Ovary (tissue), 9 donors: ENCODE measurements around the gene PHAF1. TPM values are rescaled to one million over a fixed set of nuclear protein-coding genes. Genes with fewer than 3 reads are reported as not detected.

Experiments used
- DNase-seq, 5 donors: peaks; one replicate each; pipeline ENCODE4 v3.0.0-alpha.2; 2019 to 2020
- H3K27ac ChIP-seq, 2 donors: fragments of 200-600 bp; one replicate each; pipeline versions ENCODE4 v1.5.1 to v1.8.0; 2019 to 2022
- H3K27me3 ChIP-seq: fragments of 200-600 bp; one replicate; pipeline ENCODE4 v1.8.0; 2022
- H3K36me3 ChIP-seq: fragments of 200-600 bp; sonication (generic); one replicate; pipeline ENCODE4 v1.5.1; 2019
- H3K4me1 ChIP-seq: one replicate; pipeline ENCODE4 v1.8.1; 2013; ENCODE audit warnings: mild to moderate bottlenecking, moderate library complexity; ENCODE audit not compliant: insufficient read depth
- H3K4me3 ChIP-seq: fragments of 200-600 bp; sonication (generic); one replicate; pipeline ENCODE4 v1.5.1; 2017
- H3K9me3 ChIP-seq, 2 donors: fragments of 200-600 bp in 1 of 2; sonication (generic) in 1 of 2; one replicate each; pipeline versions ENCODE4 v1.5.1 to v1.8.1; 2013 to 2019; ENCODE audit warnings: mild to moderate bottlenecking in 1 of 2, moderate library complexity in 1 of 2
- EP300 ChIP-seq: sonication (generic); formaldehyde crosslinking; IDR thresholded peaks from one replicate; pipeline ENCODE4 v1.6.1; 2017; ENCODE audit warnings: antibody characterized with exemption
- POLR2A ChIP-seq: fragments of 450-650 bp; IDR thresholded peaks from one replicate; pipeline ENCODE4 v1.6.1; 2017; ENCODE audit warnings: antibody characterized with exemption, mild to moderate bottlenecking, moderate library complexity
- WGBS, 3 donors: extraction: QIAGEN DNeasy Blood & Tissue Kit in 1 of 3; methylation state at CpG; one replicate each; pipeline versions ENCODE4 v1.1.5 to v1.1.7; 2013 to 2017; 5-methylcytosine and 5-hydroxymethylcytosine counted together
- intact Hi-C, 4 donors: fragments of 100-400 bp; cut with DNase I; formaldehyde crosslinking; loops; one replicate each; pipeline versions ENCODE4 v1.11.0 to v1.15.1; 2022 to 2023
- polyA plus RNA-seq, 2 donors: library from polyadenylated mRNA; stranded (reverse); fragments of 200-250 nt in 1 of 2; fragments of 350-450 nt in 1 of 2; fragmentation: Illumina TruSeq in 1 of 2; extraction: RNeasy Lipid Tissue Mini Kit (QIAGEN cat#74804) in 1 of 2; gene quantifications; one replicate each; pipeline ENCODE4 v1.2.3, GENCODE V29; 2013 to 2014
- total RNA-seq, 7 donors: library from RNA; depleted of rRNA in 2 of 7; stranded (reverse); fragments of >200 nt in 2 of 7; fragmentation: NEBNext Ultra II Directional in 3 of 7; extraction: Animal tissue kit (Norgen Biotek cat#: 25700) in 3 of 7; gene quantifications; one replicate each; pipeline versions ENCODE4 v1.1.0 to v1.2.4, GENCODE V29; 2016 to 2023
- TF ChIP-seq, protein P1 (sequence below), 3 donors: fragments of 450-650 bp in 2 of 3; fragments of 200-600 bp in 1 of 3; IDR thresholded peaks; one replicate each; pipeline versions ENCODE4 v1.5.1 to v1.8.0; 2016 to 2022; ENCODE audit warnings: antibody characterized with exemption in 3 of 3, mild to moderate bottlenecking in 1 of 3
- donor health status: DM: no; HTN: no; CAD: no; lungs with moderate emphysema.
- donor health status: DM: no; HTN: no; CAD: no.
- donor health status: Bipolar disorder and iron deficiency.
- donor health status: DM: yes; HTN: yes; CAD: no.
- donor health status: DM: no; HTN: no; CAD: no.
- donor health status: DM: yes; HTN: yes; CAD: no.

The PHAF1 gene
- total and polyA plus RNA-seq, 9 donors: 9.0 to 25.1 (median 14.9) TPM

DNA sequence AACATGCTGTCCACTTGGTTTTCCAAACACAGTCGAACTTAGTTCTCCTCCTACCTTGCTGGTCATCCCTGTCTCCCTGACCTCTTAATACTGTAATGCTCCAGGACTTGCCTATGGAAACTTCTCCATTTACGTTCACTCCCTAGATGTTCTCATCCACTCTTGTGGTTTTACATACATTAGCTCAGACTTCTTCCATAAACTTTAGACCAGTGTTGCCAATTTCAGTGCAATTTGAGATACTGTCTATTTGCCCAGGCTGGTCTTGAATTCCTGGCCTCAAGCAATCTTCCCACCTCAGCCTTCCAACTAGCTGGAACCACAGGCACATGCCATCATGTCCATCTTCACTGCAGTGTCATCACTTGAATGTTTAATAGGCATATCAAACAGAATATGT, 72.5 kb downstream of the PHAF1 start:
- TF ChIP-seq, protein P1, sequence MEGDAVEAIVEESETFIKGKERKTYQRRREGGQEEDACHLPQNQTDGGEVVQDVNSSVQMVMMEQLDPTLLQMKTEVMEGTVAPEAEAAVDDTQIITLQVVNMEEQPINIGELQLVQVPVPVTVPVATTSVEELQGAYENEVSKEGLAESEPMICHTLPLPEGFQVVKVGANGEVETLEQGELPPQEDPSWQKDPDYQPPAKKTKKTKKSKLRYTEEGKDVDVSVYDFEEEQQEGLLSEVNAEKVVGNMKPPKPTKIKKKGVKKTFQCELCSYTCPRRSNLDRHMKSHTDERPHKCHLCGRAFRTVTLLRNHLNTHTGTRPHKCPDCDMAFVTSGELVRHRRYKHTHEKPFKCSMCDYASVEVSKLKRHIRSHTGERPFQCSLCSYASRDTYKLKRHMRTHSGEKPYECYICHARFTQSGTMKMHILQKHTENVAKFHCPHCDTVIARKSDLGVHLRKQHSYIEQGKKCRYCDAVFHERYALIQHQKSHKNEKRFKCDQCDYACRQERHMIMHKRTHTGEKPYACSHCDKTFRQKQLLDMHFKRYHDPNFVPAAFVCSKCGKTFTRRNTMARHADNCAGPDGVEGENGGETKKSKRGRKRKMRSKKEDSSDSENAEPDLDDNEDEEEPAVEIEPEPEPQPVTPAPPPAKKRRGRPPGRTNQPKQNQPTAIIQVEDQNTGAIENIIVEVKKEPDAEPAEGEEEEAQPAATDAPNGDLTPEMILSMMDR (IDR thresholded peaks at IDR 0.05): no peak
- TF ChIP-seq EP300: no peak
- no peak for TF ChIP-seq POLR2A
- WGBS, 3 donors: 70 to 77% (median 75%) methylated on average over 2 of the region's 2 CpGs
- Histone ChIP-seq H3K36me3 (no peaks in the 10 kb centered on the region), H3K9me3 (no peaks in the 10 kb centered on the region), H3K4me3 (no peak overlapping the region), H3K27ac (peak overlapping the region in 1 of 2 donors; percentile 99), H3K4me1 (peaks cover 5% of the 10 kb centered on the region), H3K27me3 (no peaks in the 10 kb centered on the region)
- intact Hi-C loops: loop anchor here in 1 of 4 donors (10.0 kb wide), 1 partner anchor 207 kb away; no protein-coding TSS in a partner anchor
- DNase-seq: no peak

DNA sequence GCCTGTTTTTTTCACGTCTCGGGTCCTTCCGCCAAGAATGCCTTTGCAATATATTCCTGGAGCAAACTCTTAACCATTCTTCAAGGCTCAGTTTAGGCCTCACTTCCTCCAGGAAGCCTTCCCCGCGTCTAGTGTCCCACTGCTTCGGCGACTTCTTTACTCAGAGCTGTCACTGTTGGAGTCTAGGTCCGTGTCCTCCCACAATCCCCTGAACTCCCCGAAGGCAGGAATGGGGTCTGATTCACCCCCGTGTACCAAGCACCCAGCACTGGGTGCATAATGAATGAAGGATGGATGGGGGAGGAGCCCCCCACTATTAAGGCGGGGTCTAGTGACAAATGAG, 73.5 kb downstream of the PHAF1 start:
- H3K4me1 ChIP-seq: peaks cover 3% of the 10 kb centered on the region
- no peaks in the 10 kb centered on the region for H3K36me3 ChIP-seq
- peak overlapping the region; percentile 97 to 99 for H3K27ac ChIP-seq
- no peaks in the 10 kb centered on the region for H3K27me3 ChIP-seq
- WGBS, 3 donors: 5 to 7% (median 6%) methylated on average over 11 of the region's 11 CpGs
- TF ChIP-seq, protein P1 (IDR thresholded peaks at IDR 0.05): no peak
- TF ChIP-seq EP300 (no peak), POLR2A (no peak)
- peak overlapping the region; percentile 83 for H3K4me3 ChIP-seq
- no peaks in the 10 kb centered on the region for H3K9me3 ChIP-seq
- intact Hi-C loops: loop anchor here in 1 of 4 donors (10.0 kb wide), 1 partner anchor 208 kb away; no protein-coding TSS in a partner anchor
- no peak for DNase-seq

DNA sequence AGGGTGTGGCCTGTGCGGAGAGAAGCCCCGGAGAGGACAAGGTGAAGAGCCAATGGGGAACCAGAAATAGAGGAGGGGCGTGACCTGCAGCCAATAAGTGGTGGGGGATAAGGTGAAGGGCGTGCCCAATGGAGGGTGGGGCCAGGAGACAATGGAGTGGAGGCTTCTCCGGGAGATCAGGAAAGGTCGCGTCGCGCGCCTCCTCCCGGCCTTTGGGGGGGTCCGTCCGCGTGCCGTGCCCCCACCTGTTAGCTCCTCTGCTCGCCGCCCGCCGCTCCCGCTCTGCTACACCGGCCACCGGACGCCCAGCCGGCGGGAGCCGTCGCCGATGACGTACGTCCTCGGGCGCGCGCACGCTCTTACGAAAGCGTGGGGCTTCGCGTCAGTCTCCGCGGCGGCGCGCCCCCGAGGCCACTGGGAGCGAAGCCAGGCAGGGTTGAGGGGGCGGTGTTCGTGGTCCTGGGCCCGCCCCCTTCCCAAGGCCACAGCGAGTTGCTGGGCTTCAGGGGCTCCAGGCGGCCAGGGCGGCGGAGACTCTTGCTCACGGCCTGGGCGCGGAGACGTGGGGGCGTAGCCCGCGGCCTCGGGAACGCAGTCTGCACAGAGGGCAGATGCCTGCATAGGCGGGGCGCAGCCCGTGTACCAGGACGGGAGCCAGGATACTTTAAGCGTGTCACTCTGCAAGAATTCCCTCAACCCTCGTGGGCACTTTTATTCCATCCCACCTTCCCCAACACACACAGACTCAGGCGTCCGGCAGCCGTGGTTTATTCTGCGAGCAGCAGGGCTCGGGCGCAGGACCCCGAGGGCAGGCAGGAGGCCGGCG, 74.1 kb downstream of the PHAF1 start, which contains the start of gene MATCAP1:
Gene MATCAP1 (minus strand): TSS at position 337 of the 826 bp plus-strand sequence. CDS start 3,353 bp downstream, outside the sequence.
- H3K27ac ChIP-seq: peak within 1 kb of the TSS; percentile 97 to 99
- TF ChIP-seq, protein P1 (IDR thresholded peaks at IDR 0.05): no peak
- TF ChIP-seq EP300: peak; percentile 92
- TF ChIP-seq POLR2A: peak; percentile 88
- no peaks in the 10 kb centered on the region for H3K27me3 ChIP-seq
- peak within 1 kb of the TSS; percentile 83 for H3K4me3 ChIP-seq
- H3K4me1 ChIP-seq: peaks cover 3% of the 10 kb centered on the region
- H3K9me3 ChIP-seq: no peaks in the 10 kb centered on the region
- no peaks in the 10 kb centered on the region for H3K36me3 ChIP-seq
- 0 to 1% (median 1%) methylated on average over 71 to 77 of the region's 77 CpGs for WGBS, 3 donors
- DNase-seq: peak; percentile 96 to 99 (median 98)
- intact Hi-C loops: loop anchor here in 1 of 4 donors (10.0 kb wide), 1 partner anchor 209 kb away; no protein-coding TSS in a partner anchor

DNA sequence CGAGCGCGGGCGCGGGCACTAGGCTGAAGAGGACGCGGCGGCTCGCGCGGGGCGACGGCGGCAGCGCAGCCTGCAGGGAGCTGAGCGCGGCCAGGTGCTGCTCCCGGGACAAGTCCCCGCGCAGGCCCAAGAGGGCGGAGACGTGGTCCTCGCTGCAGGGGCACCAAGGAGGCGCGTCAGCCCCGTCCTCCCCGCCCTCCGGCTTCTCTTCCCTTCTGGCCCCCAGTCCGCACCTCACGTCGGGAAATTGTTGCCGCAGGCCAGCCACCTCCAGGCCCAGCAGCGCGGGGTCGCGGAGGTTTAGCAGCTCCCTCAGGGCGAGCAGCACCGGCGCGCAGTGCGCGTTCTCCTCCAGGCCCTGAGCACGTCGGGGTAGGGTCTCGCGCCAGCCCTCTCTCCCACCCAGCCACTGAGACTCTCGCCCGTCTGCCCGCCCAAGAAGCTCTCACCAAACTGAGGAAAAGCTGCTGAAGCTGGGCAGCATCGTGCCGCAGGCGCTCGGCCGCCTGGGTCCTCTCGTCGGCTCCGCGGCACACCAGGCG, 74.8 kb downstream of the PHAF1 start:
- Histone ChIP-seq H3K36me3 (no peaks in the 10 kb centered on the region), H3K27ac (peak overlapping the region; percentile 97 to 99), H3K9me3 (no peaks in the 10 kb centered on the region), H3K27me3 (no peaks in the 10 kb centered on the region), H3K4me1 (peaks cover 3% of the 10 kb centered on the region), H3K4me3 (peak overlapping the region; percentile 83)
- peak in 1 of 5 donors; percentile 64 for DNase-seq
- WGBS, 3 donors: 3% methylated on average over 51 to 59 of the region's 59 CpGs
- TF ChIP-seq, protein P1 (IDR thresholded peaks at IDR 0.05): peak in 1 of 3 donors; percentile 4
- TF ChIP-seq EP300: no peak
- intact Hi-C loops: loop anchor here in 1 of 4 donors (10.0 kb wide), 1 partner anchor 210 kb away; no protein-coding TSS in a partner anchor
